HG03097 (cell line): Measurements from ENCODE around the gene ARL14.
"Not testable (repeated sequence)": the region's sequence is repeated elsewhere in the genome, so short reads cannot be mapped to it uniquely, and the experiment has no call there.

ENCODE experiments used
- ATAC-seq: cut with Tn5 transposase; IDR thresholded peaks from one replicate; pipeline ENCODE4 v1.9.1; 2021; ENCODE audit not compliant: unreplicated experiment, low FRiP score

ARL14 gene

DNA sequence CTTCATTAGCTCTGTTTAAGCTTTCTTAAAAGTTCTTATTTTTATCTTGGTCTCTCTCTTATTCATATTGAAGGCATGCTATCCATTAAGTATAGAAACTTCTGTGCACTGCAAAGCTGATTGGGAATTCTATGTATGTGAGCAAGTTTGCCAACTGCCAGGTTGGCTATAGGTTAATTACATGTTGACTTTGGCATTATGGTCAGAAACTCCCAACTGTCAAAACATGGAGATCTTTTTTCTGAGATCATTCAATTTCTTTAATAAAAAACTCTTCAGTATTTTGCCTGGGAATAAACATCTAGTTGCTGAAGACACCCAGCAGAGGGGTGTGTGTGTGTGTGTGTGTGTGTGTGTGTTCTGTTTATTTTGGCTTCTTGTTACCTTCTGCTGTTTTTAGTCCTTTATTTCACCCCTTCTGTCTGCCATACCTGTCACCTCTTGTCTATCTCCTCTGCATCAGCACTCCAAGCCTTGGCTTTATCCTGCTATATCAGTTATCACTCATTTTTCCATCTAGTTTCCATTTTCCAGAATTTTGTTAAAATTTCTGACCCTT lies 1.3 kb upstream of the ARL14 start:
- no peak for ATAC-seq

DNA sequence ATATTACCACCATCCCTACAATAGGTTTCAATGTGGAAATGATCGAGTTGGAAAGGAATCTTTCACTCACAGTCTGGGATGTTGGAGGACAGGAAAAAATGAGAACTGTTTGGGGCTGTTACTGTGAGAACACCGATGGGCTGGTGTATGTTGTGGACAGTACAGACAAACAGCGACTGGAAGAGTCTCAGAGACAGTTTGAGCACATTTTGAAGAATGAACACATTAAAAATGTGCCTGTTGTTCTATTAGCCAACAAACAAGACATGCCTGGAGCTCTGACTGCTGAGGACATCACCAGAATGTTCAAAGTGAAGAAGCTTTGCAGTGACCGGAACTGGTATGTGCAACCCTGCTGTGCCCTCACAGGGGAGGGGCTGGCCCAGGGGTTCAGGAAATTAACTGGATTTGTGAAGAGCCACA lies 510 bp downstream of the ARL14 start:
- no peak for ATAC-seq

DNA sequence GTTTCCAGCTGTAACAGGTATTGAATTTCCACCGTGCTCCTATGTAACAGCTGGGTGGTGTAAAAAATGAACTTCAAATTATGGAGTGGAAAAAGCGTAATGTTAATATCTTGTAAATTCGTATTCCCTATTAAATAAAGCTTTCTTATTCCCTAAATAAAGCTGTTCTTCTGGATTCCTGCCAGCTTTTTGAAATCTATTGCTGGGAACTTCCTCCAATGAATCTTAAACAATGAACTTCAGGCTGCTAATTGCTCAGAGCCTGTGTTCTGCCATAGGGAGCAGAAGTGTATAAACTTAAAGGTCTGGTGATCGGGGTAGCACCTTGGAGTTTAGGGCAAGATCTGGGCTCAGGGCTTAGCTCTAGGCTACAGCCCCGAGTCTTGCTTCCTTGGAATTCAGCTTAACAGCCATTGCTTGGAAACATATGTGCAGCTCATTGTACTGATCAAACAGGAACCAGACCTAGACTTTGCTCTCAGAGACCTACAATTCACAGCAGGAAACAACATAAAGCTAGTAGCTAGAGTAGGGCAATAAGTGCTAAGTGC lies 1.4 kb downstream of the ARL14 start:
- no peak for ATAC-seq

DNA sequence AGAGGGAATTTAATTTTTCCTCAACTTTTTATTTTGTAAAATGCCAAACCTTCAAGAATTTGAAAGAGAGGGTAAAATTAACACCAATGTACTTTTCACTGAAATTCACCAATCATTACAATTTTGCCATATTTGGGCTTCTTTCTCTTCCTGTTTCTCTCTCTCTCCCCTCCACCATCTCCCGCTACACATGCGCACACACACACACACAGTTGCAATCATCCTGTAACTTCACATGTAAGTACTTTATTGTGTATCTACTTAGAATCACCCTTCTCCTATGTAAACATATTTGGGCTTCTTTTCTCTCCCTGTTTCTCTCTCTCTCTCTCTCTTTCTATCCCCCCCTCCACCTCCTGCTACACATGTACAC lies 7.4 kb downstream of the ARL14 start:
- no peak for ATAC-seq

DNA sequence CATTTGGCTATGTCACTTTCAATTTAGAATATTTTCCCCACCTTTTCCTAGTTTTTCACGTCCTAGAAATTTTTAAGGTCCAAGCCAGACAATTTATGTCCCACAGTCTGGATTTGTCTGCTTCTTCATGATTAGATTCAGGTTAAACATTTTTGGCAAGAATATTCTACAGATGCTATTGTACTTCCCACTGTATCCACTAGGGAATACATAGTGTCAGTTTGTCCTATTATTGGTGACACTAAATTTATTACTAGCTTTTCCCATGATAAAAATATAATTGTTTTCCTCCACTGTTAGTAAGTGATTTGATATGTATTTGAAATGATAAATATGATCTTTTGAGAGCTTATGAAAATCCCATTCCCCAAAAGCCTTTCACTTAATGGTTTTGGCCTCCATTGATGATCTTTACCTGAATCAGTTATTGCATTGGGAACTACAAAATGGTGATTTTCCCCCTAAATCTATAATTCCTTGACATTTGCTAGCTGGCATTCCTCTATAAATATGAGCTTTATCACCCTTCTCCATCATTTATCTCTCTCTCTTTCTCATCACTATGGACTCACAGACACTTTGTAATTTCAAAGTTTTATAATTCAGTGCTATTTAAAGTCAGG lies 8.3 kb downstream of the ARL14 start:
- ATAC-seq = no peak

DNA sequence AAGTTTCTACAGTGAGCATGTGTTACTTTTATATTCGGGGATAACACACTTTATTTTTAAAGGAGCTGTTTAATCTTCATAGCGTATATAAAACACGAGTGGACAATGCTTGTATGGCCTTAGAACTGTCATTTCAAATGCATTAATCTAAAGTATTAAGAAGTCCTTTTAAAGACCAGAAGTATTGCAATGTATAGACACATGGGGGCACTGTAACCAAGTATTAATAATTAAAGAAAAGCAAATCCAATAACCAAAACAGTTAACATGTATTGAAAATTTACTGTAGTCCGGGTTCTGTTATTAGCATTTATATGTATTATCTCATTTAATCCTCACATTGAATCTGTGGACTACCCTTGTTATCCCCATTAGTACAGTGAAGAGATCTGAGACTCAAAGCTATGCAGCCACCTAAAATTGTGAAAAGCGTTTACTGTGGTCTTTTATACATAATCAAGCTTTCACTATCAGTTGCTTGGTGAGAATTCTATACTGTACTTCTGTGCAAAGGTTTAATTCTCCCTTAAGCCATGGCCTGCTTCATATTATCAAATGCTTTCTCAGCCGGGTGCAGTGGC lies 10.1 kb downstream of the ARL14 start:
- no peak for ATAC-seq

DNA sequence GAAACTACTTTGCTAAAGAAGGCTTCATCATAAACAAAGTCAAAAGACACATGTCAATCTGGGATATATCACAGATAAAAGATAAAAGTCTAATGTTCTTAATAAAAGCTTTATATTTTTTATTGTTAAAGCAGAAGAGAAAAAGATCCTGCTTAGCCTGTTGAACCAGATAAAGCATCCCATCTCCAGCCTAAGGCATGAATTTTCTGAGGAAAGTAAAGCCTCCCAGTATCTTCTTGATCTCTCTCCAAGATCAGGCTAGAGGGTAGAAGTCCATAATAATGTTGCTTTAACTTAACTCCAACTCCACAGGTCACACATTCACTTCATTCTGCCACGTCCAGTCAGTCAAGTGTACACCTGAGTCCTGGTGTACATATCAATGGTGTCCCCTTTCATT lies 14.2 kb downstream of the ARL14 start:
- no peak for ATAC-seq

DNA sequence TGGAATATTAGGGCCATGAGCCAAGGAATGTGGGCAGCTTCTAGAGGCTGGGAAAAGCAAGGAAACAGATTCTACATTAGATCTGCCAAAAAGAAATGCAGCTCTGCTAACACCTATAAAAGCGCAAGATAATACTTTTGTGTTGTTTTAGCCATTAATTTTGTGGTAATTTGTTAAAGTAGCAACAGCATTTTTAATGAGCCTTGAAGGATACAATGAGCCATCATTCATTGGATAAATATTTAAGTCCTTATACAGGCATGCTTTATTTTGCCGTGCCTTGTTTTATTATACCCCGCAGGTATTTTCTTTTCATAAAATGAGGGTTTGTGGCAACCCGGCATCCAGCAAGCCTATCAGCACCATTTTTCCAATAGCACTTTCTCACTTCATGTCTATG lies 15.0 kb downstream of the ARL14 start:
- ATAC-seq = no peak

DNA sequence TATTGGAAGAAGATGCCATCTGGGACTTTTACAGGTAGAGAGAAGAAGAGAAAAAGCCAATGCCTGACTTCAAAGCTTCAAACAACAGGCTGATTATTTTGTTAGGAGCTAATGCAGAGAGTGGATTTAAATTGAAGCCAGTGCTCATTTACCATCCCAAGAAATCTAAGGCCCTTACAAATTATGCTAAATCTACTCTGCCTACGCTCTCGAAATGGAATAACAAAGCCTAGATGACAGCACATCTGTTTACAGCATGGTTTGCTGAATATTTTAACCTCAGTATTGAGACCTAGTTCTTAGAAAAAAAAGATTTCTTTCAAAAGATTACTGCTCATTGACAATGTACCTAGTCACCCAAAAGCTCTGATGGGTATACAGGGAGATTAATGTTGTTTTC lies 16.2 kb downstream of the ARL14 start:
- ATAC-seq = no peak

DNA sequence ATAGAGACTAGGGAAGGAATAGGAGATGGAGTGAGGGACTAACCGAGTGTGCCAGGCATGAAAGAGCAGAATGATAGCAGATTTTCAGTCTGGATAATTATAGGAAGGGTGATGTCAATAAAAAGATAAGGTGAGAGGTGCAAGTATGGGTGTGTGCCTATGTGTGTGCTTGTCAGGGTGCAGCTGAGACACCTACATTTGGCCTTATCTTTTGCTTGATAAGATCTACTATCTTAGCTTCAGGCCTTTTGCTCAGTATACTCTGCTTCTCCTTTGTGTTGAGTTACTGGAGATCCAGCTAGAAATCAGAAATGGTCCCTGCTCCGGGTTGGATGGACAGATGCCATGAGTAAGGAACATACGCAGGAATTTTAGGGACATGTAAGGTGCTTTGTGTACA lies 17.4 kb downstream of the ARL14 start:
- no peak for ATAC-seq

DNA sequence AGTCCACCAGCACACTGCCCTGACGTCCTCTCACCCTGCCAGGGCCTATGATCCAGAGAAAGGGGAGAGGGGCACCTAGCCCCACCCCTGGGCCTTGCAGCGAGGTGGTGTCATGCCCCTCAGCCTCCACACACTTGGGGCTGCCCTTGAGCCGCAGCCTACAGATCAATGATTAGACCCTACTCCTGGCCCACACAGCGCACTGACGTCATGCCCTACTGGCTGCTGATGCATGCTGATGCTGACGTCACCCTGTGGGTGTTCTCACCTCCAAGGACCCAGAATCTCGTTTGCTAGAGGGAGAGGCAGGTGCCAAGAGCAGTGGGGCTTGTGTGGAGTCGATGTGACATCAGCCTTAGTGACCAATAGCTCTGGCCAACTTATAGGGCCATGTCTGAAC lies 18.0 kb downstream of the ARL14 start:
- no peak for ATAC-seq

DNA sequence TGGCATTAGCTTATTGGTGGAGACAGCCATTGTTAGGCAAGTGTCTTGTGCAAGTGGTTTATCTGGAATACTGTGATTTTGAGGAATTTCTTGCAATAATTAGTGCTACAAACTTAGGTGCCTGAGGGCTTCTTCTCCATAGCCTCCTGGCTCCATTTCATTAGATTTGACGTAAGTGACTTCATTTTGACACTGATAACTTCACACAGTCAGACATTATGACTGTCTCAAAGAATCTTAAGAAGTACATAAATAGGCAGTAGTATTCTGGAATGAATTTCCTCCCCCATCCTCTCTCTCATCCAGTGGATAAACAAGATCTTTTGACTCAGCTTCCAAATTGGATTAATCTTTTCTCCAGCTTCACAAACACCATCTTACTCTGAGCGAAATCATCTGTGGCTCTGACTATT lies 19.0 kb downstream of the ARL14 start:
- no peak for ATAC-seq

DNA sequence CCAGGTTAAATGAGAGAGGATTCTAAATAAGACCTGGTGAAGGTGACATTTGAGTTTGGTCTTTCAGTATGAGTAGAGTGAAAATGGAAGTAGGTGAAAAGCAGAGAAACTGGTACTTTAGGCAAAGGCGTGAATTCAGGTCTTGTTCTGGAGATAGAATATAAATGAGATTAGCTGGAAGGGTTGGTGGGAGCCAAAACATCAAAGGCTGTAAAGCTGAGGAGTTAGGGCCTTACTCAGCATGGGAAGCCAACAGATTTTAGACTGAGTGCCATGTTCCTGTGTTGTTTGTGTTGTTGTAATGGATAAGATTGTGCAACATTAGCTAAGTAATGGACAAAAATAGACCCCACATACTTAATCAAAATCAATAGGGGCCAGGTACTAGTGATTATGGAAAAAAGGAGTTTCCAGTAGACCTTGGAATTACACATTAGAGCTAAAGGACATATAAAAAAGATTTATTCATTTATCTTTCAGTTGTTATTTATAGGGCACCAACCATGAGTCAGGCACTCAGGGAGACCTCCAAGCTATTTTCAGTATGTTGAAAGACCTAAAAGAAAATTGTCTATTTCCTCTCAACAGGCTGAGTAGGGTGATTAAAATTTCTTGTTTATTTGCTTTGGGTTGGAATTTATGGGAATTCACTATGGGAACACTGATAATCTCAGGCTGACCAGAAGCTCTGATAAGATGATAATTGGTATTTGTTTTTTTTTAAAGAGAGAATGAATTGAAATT lies 20.8 kb downstream of the ARL14 start:
- ATAC-seq = no peak

DNA sequence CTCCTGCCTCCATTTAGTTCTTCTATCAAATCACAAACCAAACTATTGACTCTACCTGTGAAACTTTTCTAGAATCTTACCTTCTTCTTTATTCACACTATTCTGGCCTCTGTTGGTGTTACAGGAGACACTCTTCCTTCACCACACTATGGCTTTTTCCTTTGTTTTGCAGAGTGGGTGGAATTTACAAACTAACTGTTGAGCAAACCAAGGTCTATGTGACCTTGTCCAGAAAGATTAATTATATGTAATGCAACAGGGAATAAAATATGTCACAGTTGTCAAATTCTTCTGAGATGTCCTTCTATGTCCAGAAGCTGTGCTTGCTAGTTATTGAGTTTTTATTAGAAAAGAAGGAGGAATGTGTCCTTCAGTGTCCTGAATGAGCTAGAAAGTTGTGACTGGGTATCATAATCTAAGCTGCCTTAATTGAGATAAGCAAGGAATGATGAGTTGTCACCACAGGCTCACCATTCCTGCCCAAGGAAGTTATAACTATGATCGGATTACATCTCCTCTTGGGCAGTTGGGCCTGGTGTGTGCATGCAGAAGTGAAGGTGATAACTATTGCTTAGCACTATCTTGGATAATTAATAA lies 21.7 kb downstream of the ARL14 start:
- no peak for ATAC-seq

DNA sequence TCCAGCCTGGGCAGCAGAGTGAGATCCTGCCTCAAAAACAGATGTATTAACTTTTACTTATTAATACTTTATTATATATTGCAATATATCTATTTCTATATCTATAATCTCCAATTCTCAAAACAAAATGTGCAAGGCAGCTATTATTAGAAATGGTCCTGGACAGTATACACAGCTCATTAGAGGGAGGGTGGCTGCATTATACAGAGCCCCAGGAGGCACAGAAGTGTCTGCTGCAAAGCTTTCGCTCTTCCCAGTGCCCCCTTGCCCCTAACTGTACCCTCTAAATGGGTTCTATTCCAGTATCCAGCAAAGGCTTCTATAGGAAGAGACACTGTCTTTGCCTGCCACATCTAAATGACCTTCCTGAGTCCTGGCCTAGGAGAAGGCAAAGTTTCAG lies 24.5 kb downstream of the ARL14 start:
- ATAC-seq = no peak

DNA sequence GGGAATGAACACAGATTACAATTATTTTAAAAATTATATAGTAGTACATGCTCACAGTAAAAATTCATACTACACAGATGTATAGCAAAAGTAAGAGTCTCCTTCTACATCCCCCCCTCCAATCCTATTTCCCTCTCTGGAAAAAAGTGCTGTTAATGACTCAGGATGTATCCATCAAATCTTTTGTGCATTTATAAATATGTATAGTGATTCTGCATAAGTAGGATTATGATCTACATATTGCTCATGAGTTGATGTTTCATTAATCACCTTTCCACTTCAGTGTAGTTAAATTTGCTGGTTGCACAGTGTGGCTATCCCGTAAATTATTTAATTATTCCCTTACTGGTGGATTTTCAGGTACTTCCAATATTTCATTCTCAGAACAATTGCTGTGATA lies 25.3 kb downstream of the ARL14 start:
- no peak for ATAC-seq

DNA sequence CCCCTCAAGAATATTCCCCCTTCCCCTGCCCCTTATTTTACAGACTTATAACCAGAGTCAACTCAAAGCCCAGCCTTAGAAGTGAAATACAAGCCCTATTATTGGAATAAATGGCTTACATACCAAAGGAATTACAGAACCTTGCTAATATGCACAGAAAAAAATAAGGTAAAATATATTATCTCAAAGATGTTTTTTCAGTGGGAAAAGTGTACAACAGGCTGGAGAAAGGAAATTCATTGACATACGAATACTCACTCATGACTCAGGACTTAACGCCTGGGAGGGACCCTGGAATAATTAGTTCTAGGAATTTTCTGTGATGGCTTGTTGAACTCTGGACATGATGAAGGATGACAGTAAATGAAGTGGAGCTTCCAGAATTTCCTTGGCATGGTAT lies 27.0 kb downstream of the ARL14 start:
- ATAC-seq = no peak

DNA sequence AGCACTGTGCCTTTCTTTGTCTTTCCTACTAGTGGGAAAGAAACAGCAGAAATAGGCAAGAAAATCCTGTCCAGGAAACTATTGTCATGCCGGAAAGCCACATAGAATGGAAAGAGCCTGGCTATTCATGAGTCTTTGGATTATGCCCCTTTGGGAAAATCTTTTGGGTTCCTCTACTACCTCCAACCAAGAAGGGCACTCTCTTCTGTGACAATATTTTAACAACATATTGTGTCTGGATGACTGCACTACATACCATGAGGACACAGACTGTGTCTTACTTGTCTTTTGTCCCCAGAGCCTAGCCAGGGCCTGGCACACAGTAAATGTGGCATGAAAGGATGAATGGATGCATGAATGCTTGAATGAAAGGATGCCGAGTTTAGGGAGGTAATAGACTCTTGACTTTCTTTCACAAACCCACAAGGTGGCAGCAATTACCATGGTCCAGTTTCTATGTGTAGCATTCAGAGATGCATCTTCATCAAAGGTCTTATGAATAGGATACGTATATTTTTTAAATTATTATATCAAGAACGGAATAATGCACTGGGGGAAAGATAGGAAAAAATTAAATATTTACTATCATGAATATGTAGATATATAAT lies 30.3 kb downstream of the ARL14 start:
- ATAC-seq = no peak

DNA sequence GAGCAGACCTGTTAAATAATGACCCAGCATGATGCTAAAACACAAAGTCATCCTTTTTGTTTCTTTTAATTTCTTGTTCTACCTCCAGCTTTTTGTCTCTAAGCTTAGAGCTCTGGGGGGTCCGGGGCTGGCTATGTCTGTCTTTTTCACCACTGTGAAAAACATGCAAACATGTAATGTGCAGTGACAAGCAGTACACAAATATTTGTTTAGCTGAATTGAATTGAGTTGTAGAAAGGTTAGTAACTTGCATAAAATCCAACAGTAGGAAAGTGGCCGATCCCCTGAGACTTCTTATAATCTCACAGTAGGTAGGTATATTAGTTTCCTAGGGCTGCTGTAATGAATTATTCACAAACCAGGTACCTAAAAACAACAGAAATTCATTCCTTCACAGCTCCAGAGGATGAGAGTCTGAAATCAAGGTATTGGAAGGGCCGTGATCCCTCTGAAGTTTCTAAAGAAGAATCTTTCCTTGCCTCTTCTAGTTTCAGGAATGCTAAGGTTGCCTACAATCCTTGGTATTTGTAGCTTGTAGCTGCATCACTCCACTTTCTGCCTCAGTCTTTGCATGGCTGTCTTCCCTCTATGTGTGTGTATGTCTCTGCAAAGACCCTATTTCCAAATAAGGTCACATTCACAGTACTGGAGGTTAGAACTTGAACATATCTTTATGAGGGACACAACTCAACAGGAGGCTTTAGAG lies 32.7 kb downstream of the ARL14 start:
- ATAC-seq = no peak

DNA sequence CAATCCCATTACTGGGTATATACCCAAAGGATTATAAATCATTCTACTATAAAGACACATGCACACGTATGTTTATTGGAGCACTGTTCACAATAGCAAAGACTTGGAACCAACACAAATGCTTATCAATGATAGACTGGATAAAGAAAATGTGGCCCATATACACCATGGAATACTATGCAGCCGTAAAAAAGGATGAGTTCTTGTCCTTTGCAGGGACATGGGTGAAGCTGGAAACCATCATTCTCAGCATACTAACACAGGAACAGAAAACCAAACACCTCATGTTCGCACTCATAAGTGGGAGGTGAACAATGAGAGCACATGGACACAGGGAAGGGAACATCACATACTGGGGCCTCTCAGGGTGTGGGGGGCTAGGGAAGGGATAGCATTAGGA lies 36.2 kb downstream of the ARL14 start:
- ATAC-seq = not testable (repeated sequence)
